Measurements from ENCODE around the gene TUBAL3. TPM values are rescaled to one million over a fixed set of nuclear protein-coding genes. Genes with fewer than 3 reads are reported as not detected.
A peak's percentile ranks its signal among the peaks of the same experiment; 100 is the strongest.

Gene TUBAL3
- 0.20 TPM for total RNA-seq

GRCh38 chr10:5404208-5405041, at the start of gene TUBAL3:
TUBAL3 (minus strand) TSS chr10:5404828; CDS start chr10:5404792, 36 bp downstream.
- DNase-seq = no peak

- DNase-seq = no peak
Observed at GRCh38 chr10:5453749-5454489, 49.3 kb upstream of the TUBAL3 start.

DNA sequence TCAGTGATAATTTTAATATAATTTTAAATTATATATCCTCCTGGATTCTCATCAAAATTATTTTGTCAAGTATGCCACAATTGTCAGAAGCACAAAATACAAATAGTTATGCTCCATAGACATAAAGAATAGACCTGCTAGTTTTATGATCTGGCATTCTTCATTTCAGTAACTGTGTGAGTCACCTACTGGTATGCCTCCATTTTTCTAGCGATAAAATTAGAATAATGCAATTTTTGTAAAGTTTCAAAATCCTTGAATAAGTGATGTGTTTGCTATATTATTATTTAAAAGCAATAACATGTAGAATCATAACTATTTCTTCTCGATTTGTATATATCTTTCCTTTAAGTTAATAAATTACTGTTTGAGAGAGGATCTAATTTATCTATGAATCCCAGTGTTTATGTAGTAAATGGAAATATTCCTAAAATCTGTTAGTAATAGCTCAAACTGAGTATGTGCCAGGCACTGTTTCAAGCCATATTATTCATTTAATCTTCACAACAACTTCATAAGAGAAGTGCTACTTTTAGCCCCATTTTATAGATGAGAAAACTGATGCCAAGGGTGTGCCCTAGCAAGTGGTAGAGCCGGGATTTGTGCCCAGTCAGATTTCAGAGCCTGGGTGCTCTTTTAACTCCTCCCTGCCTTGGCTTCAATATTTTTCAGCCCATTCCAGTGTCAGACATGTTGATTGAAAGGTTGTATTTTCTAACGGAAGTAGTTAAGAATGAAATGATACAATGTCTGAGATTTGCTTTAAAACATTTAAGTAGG, 46.2 kb upstream of the TUBAL3 start:
- peak; percentile 19 for DNase-seq

- peak; percentile 79 for DNase-seq
Observed at GRCh38 chr10:5449823-5450222, 45.2 kb upstream of the TUBAL3 start.

GRCh38 chr10:5449227-5449626, 44.6 kb upstream of the TUBAL3 start:
- no peak for DNase-seq

GRCh38 chr10:5448333-5449001, 43.8 kb upstream of the TUBAL3 start:
- DNase-seq = no peak

- peak; percentile 32 for DNase-seq
Observed at GRCh38 chr10:5447611-5448071, 43.0 kb upstream of the TUBAL3 start.

DNA sequence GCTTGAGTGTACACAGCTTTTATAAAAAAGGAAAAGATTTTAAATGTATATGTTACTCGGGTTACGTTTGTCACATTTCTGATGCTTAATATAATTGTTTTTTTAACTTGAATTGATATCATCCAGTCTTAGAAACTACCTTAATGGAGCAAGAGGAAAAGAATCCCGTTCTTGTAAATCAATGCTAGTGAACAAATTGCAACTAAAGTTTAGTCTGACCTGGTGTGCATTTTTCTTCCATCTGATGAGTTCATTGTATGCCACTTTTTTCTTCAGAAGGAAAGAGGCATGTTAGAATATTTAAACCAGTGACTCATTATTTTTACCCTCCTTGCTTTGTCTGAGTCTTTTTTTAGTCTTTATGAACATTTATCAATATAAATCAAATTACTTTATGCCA, 42.4 kb upstream of the TUBAL3 start:
- DNase-seq = peak; percentile 55

DNA sequence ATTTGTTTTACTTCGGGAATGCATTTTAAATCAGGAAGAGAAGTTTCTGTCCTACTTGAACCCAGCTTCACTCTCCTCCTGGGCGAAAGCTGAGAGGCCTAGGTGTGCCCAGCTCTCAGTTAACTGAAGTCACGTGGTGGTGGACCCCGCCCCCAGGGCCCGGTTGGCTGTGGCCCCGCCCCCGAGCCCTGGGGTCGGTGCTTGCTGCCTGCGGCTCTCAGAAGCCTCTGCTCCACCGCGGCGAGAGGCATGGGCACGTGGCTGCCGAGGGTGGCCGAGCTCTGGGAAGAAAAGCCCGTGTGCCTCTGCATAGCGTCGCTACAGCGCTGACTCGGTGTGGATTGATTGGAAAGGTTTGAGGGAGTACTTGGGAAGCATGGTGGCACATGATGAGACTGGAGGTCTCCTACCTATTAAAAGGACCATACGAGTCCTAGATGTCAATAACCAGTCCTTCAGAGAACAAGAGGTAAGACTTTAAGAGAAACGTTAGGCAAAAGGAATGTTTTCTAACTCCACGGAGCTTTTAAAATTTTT, 41.8 kb upstream of the TUBAL3 start:
- peak; percentile 80 for DNase-seq

DNA sequence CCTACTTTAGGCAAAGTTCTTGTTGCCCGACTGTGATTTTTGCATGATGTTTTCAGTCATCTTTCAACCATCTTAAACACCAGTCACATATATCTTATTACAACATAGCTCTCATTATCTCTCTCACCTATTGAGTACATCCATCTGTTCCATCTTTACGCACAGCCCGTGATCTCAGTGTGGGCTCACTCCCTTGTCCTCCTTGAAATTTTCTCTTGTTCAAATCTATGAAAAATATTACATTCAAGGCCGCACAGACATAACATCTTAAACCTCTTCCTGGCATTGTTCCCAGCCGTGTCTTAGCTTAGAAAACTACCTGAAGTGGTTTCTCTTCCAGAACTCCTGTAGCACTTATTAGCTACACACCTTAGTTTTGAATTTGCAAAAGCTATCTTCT, 40.4 kb upstream of the TUBAL3 start:
- DNase-seq = no peak

- DNase-seq = no peak
Observed at GRCh38 chr10:5443429-5443828, 38.8 kb upstream of the TUBAL3 start.

DNA sequence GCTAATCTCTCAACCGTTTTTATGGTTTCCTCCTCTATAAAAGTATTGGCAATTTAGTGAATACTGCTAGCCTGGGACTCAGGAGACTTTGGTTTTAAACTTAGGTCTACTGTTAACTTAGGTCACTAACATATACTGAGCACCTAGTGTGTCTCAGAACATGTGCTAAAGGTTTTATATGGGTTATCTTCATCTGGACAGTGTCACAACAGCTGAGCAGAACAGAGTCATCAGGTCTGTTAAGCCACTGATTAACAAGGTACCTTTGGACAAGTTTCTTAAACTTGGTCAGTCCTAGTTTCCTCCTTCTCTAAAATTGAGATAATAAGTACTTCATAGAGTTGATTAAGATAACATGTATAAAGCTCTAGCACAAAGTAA, 38.4 kb upstream of the TUBAL3 start:
- no peak for DNase-seq

DNA sequence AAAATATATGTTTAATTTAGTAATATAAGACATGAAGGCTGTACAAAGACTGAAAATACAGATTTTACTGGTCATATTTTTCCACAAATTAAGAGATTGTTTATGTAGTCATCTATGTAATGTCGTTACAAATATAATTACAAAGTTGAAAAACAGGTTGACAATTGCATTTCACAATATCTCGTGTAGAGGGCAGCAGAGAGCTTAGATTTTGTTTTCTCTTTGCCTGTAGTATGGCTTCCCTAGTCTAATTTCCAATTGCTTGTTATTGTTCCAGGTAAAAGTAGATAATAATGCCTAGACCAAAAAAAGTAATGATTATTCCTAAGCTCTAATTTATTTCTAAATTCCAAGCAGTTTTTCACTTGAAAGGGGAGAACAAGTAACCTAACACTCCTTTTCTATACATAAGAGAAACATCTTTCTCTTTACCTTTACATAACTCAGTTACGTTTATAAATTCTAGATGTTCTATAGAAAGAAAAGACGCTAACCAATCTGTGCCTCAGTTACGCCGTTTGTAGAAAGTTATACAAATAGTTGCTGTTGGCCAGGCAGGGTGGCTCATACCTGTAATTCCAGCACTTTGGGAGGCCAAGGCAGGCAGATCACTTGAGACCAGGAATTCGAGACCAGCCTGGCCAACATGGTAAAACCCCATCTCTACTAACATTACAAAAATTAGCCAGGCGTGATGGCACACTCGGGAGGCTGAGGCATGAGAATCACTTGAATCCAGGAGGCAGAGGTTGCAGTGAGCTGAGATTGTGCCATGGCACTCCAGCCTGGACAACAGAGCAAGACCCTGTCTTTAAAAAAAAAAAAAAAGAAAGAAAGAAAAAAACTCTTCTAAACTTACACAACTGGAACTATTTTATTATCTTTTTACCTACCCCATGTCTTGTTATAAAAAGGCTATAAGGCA, 37.7 kb upstream of the TUBAL3 start:
- DNase-seq = peak; percentile 71

DNA sequence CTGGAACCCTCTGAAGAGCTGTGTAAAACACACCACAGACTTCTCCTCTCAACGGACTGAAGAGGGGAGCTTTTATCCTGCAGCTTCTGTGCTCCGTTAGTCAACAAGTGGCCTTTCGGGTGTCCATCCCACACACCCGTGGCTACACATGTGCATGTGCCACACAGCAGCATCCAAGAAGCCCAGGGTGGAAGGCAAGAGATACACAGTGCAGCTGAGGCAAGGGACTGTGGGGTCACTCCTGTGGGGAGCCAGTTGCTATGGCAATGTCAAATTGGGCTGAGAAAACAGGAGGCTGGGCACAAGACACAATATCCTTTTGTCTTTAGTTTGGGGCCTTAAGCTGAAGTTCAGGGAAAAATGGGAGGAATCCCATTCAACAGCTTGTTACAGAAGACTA, 36.5 kb upstream of the TUBAL3 start:
- DNase-seq = no peak

DNA sequence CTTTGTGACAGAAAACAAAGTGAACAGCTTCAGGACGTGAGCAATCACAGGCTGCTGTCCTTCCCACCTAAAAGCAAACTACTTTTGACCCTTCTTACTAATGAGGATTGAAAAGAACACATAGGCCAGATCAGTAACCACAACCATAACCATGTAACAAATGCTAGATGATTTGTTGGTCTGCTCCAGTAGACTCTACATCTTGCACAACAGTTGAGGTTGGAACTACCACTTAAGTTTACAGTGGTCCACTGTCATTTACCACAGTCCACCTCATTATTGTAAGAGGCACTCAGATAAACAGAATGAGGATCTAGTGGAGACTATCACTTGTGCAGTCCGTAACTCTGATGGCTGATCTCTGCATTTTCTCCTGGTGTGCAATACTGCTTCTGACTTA, 35.6 kb upstream of the TUBAL3 start:
- no peak for DNase-seq

DNA sequence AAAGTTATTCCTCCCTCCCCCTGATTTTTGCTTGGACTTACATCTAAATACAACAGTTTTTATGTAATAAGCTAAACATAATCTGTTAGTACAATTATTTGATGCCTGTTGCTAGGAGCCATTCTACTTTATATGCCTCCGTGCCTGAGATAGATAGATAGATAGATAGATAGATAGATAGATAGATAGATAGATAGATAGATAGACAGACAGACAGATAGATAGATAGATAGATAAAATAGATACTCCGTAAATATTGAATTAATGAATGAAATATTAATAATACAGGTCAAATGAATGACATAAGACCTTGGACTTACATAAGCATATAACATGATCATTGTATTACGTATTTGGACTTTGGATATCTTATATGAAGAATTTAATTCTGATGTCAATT, 30.7 kb upstream of the TUBAL3 start:
- no peak for DNase-seq

GRCh38 chr10:5434017-5434753, 29.6 kb upstream of the TUBAL3 start:
- no peak for DNase-seq

DNA sequence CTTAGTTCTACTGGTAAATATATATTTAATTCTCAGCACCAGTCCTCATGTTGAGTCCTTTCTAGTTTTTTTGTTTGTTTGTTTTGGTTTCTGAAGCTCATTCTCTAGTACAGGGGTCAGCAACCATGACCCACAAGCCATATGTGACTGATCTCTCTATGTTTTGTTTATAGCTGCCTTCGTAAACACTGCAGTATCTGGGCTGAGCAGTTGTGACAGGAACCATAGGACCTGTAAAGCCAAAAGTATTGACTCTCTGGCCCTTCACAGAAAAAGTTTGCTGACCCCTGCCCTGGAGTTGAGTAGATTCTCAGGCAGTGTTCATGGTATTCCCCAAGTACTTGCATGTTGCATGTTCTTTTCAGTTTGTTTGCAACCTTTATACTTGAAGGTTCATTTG, 28.6 kb upstream of the TUBAL3 start:
- no peak for DNase-seq

DNA sequence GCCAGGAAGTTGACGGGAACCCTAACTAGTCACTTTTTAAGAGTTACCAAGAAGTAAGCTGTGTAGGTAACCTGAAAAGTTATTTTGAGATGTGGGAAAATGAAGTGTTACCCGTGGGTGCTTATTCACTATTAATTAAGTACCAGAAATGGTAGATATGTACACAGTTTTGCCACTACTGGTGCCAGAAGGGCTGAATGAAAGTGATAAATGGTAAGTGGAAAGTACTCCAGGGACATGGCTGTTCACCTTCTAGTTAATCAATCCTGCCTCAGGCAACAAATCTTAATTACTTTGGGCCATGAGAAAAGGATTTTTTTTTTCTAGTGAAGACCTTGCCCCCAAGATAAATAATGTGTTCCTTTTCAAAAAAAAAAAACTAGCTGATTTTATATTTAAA, 23.5 kb upstream of the TUBAL3 start:
- DNase-seq = no peak

DNA sequence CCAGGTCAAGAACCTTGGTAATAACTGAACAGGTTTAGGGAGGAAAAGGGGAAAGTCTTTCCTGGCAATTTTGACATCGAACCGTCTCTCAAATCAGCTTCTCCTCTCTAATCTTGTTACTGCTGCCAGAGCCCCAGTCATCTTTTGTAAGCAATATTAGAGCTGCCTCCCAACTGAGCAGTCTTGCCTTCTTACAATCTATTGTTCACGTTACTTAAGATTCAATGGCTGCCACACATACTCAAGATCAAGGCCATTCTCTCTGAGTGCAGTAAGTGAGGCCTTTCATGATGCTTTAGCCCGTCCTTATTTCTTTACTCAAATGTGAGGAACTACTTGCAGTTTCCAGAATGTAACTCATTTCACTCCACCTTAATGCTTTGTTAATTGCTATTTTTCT, 20.1 kb upstream of the TUBAL3 start:
- no peak for DNase-seq

Measured in skin of body (tissue), 2 donors.